GM23248 (cell line): ENCODE results near the gene ANGPTL3.

Experiments
- EZH2 ChIP-seq: fragments of 200-600 bp; sonication (generic); IDR thresholded peaks from 2 replicates; pipeline ENCODE4 v1.6.1; 2018; ENCODE audit warnings: antibody characterized with exemption, mild to moderate bottlenecking; ENCODE audit not compliant: insufficient read depth, poor library complexity, severe bottlenecking
- EZH2phosphoT487 ChIP-seq: fragments of 200-600 bp; sonication (generic); IDR thresholded peaks from 2 replicates; pipeline ENCODE4 v1.6.1; 2018; ENCODE audit warnings: antibody characterized with exemption, moderate library complexity, mild to moderate bottlenecking, low read depth; ENCODE audit not compliant: insufficient read depth

- TF ChIP-seq EZH2phosphoT487 = no peak
- TF ChIP-seq EZH2 = no peak
Measured at GRCh38 chr1:62572476-62572875, 24.8 kb upstream of the ANGPTL3 start.
